Endodermal cell (in vitro differentiated cells): ENCODE measurements around the gene PSMB2. TPM values are rescaled to one million over a fixed set of nuclear protein-coding genes. Genes with fewer than 3 reads are reported as not detected.

Experiments used
- DNase-seq: peaks from one replicate; pipeline ENCODE4 v3.0.0-alpha.2; 2017
- H3K27ac ChIP-seq: 2 replicates; pipeline ENCODE4 v1.5.1; 2013; ENCODE audit warnings: mild to moderate bottlenecking, low read depth, low read length, moderate library complexity
- H3K27me3 ChIP-seq: 2 replicates; pipeline ENCODE4 v1.6.1; 2013; ENCODE audit warnings: mild to moderate bottlenecking, low read length, moderate library complexity; ENCODE audit not compliant: insufficient read depth, control insufficient read depth, poor library complexity, severe bottlenecking
- H3K36me3 ChIP-seq: 2 replicates; pipeline ENCODE4 v1.7.0; 2013; ENCODE audit warnings: mild to moderate bottlenecking, low read length, moderate library complexity; ENCODE audit not compliant: control insufficient read depth, insufficient read depth
- H3K4me1 ChIP-seq: one replicate; pipeline ENCODE4 v1.7.0; 2013; ENCODE audit warnings: low read length; ENCODE audit not compliant: control insufficient read depth, insufficient read depth
- H3K4me3 ChIP-seq: 2 replicates; pipeline ENCODE4 v1.5.1; 2013; ENCODE audit warnings: mild to moderate bottlenecking, low read length, moderate library complexity
- H3K9ac ChIP-seq: 2 replicates; pipeline ENCODE4 v1.6.1; 2013; ENCODE audit warnings: mild to moderate bottlenecking, low read length, moderate library complexity; ENCODE audit not compliant: poor library complexity, severe bottlenecking; ENCODE audit errors: extremely low read depth
- H3K9me3 ChIP-seq: 2 replicates; pipeline ENCODE4 v1.6.1; 2013; ENCODE audit warnings: mild to moderate bottlenecking, low read length, moderate library complexity; ENCODE audit not compliant: control insufficient read depth
- H3K27ac Mint-ChIP-seq: 2 replicates; pipeline ENCODE4 v1.8.0; 2020; ENCODE audit warnings: mixed read lengths
- H3K27me3 Mint-ChIP-seq: 2 replicates; pipeline ENCODE4 v1.8.0; 2021; ENCODE audit warnings: mild to moderate bottlenecking, mixed read lengths; ENCODE audit not compliant: insufficient read depth
- H3K36me3 Mint-ChIP-seq: 2 replicates; pipeline ENCODE4 v1.8.0; 2020; ENCODE audit warnings: low read depth, mixed read lengths
- H3K4me1 Mint-ChIP-seq: 2 replicates; pipeline ENCODE4 v1.8.0; 2020; ENCODE audit warnings: mixed read lengths
- H3K4me3 Mint-ChIP-seq: 2 replicates; pipeline ENCODE4 v1.8.0; 2020; ENCODE audit warnings: mild to moderate bottlenecking, moderate library complexity, mixed read lengths
- H3K9me3 Mint-ChIP-seq: 2 replicates; pipeline ENCODE4 v1.8.0; 2020; ENCODE audit warnings: mild to moderate bottlenecking, mixed read lengths
- WGBS, 2 experiments: methylation state at CpG; one replicate each; pipeline versions ENCODE4 v1.1.5 to v1.1.7; 2013; ENCODE audit warnings: missing lambda C conversion rate in 2 of 2, mixed read lengths in 1 of 2; ENCODE audit not compliant: insufficient coverage in 1 of 2, insufficient read length in 1 of 2; 5-methylcytosine and 5-hydroxymethylcytosine counted together
- total RNA-seq, 2 donors: library from RNA; stranded (reverse); fragmentation: NEBNext Ultra II Directional in 1 of 2; extraction: Animal tissue kit (Norgen Biotek cat#: 25700) in 1 of 2; gene quantifications; 2 replicates in 1 of 2; 3 replicates in 1 of 2; pipeline ENCODE4 v1.2.1, GENCODE V29; 2021
- TF ChIP-seq, protein P1 (sequence below): fragments of 200-600 bp; sonication (generic); conservative IDR thresholded peaks from 2 replicates; pipeline ENCODE4 v1.5.0; 2021; ENCODE audit warnings: antibody characterized with exemption, mild to moderate bottlenecking

The PSMB2 gene
- total RNA-seq, 2 donors from 2014 or later: 66.0 to 71.3 TPM

- Mint-ChIP-seq H3K27ac (peak overlapping the region; percentile 95), H3K4me3 (peak overlapping the region; percentile 89), H3K4me1 (peaks cover 31% of the 10 kb centered on the region), H3K36me3 (peaks cover 18% of the 10 kb centered on the region), H3K27me3 (no peaks in the 10 kb centered on the region), H3K9me3 (no peaks in the 10 kb centered on the region)
- Histone ChIP-seq H3K36me3 (peaks cover 19% of the 10 kb centered on the region), H3K27ac (no peak overlapping the region), H3K4me3 (peak overlapping the region; percentile 89), H3K9me3 (no peaks in the 10 kb centered on the region), H3K9ac (peak overlapping the region; percentile 50), H3K4me1 (peaks cover 9% of the 10 kb centered on the region), H3K27me3 (no peaks in the 10 kb centered on the region)
- 33 to 84% methylated on average over 7 to 26 of the region's 26 CpGs for WGBS, 2 experiments
- TF ChIP-seq, protein P1, sequence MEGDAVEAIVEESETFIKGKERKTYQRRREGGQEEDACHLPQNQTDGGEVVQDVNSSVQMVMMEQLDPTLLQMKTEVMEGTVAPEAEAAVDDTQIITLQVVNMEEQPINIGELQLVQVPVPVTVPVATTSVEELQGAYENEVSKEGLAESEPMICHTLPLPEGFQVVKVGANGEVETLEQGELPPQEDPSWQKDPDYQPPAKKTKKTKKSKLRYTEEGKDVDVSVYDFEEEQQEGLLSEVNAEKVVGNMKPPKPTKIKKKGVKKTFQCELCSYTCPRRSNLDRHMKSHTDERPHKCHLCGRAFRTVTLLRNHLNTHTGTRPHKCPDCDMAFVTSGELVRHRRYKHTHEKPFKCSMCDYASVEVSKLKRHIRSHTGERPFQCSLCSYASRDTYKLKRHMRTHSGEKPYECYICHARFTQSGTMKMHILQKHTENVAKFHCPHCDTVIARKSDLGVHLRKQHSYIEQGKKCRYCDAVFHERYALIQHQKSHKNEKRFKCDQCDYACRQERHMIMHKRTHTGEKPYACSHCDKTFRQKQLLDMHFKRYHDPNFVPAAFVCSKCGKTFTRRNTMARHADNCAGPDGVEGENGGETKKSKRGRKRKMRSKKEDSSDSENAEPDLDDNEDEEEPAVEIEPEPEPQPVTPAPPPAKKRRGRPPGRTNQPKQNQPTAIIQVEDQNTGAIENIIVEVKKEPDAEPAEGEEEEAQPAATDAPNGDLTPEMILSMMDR: peak; percentile 28
- DNase-seq: peak; percentile 77
These were observed 82.7 kb downstream of the PSMB2 start for GRCh38 chr1:35558374-35559316.

GRCh38 chr1:35557611-35558373 is 83.5 kb downstream of the PSMB2 start, which contains the start of gene NCDN:
Gene NCDN, plus strand, starts transcription at chr1:35557799. Its CDS starts 392 bp downstream, at chr1:35558191.
- no peaks in the 10 kb centered on the region for H3K9me3 ChIP-seq
- WGBS, 2 experiments: 0% methylated on average over 27 to 58 of the region's 58 CpGs
- peaks cover 9% of the 10 kb centered on the region for H3K4me1 ChIP-seq
- Mint-ChIP-seq H3K4me3 (peak within 1 kb of the TSS; percentile 89), H3K9me3 (no peaks in the 10 kb centered on the region), H3K36me3 (peaks cover 23% of the 10 kb centered on the region), H3K27ac (peak within 1 kb of the TSS; percentile 95), H3K27me3 (no peaks in the 10 kb centered on the region), H3K4me1 (peaks cover 37% of the 10 kb centered on the region)
- no peaks in the 10 kb centered on the region for H3K27me3 ChIP-seq
- peak; percentile 99 for DNase-seq
- TF ChIP-seq, protein P1: no peak
- peak within 1 kb of the TSS; percentile 92 for H3K27ac ChIP-seq
- peaks cover 27% of the 10 kb centered on the region for H3K36me3 ChIP-seq
- H3K4me3 ChIP-seq: peak within 1 kb of the TSS; percentile 89
- H3K9ac ChIP-seq: peak within 1 kb of the TSS; percentile 50

DNA sequence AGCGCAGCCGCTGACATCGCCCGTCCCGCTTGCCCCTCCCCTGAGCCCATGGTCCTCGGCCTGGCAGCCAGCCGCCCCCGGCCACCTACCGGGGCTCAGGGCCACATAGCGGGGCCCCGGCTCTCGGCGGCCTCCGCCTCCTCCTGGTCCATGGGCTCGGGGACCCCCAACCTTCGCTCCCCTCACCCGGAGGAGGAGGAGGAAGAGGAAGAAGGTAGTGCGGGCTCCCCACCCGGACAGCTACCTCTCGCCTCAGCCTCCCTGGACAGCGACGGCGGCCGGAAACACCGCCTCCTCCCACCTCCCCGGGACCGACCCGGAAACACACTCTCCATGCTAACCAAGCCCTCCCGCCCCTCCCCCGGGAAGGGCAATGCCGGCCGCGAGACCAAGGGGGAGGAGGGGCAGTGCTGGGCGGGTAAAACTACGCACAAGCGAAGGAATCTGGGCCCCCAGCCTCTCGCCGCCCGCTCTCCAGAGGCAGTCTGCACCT is 84.2 kb downstream of the PSMB2 start, which contains the start of gene KIAA0319L:
Gene KIAA0319L, minus strand, starts transcription at position 286 of the 493 bp plus-strand sequence. CDS start 2,912 bp downstream, outside the sequence.
- Mint-ChIP-seq H3K4me3 (peak within 1 kb of the TSS; percentile 89), H3K9me3 (no peaks in the 10 kb centered on the region), H3K4me1 (peaks cover 37% of the 10 kb centered on the region), H3K27me3 (no peaks in the 10 kb centered on the region), H3K36me3 (peaks cover 24% of the 10 kb centered on the region), H3K27ac (peak within 1 kb of the TSS; percentile 95)
- 0% methylated on average over 5 to 36 of the region's 39 CpGs for WGBS, 2 experiments
- peak within 1 kb of the TSS; percentile 50 for H3K9ac ChIP-seq
- TF ChIP-seq, protein P1: no peak
- DNase-seq: peak; percentile 90
- peak within 1 kb of the TSS; percentile 89 for H3K4me3 ChIP-seq
- H3K27ac ChIP-seq: peak within 1 kb of the TSS; percentile 92
- peaks cover 28% of the 10 kb centered on the region for H3K36me3 ChIP-seq
- no peaks in the 10 kb centered on the region for H3K9me3 ChIP-seq
- peaks cover 9% of the 10 kb centered on the region for H3K4me1 ChIP-seq
- no peaks in the 10 kb centered on the region for H3K27me3 ChIP-seq
